Measurements from ENCODE around the gene NFILZ. TPM values are rescaled to one million over a fixed set of nuclear protein-coding genes. Genes with fewer than 3 reads are reported as not detected.
A peak's percentile ranks its signal among the peaks of the same experiment; 100 is the strongest.

Gene NFILZ
- total RNA-seq = not detected

GRCh38 chr19:8629996-8630683 is at the start of gene NFILZ:
TSS of gene NFILZ (plus strand) at chr19:8630633. CDS start at chr19:8676766, 46,133 bp downstream.
- ATAC-seq = no peak

- peak; percentile 73 for ATAC-seq
These were observed 49.6 kb upstream of the NFILZ start for GRCh38 chr19:8580710-8581281.

- no peak for ATAC-seq
These were observed 45.2 kb upstream of the NFILZ start for GRCh38 chr19:8584965-8585893.

GRCh38 chr19:8585894-8586750 is 44.3 kb upstream of the NFILZ start:
- peak; percentile 65 for ATAC-seq

- no peak for ATAC-seq
These were observed 41.2 kb upstream of the NFILZ start for GRCh38 chr19:8589177-8589714.

- peak; percentile 81 for ATAC-seq
These were observed 38.0 kb upstream of the NFILZ start for GRCh38 chr19:8592231-8593009.

GRCh38 chr19:8593931-8594330 is 36.5 kb upstream of the NFILZ start:
- no peak for ATAC-seq

GRCh38 chr19:8595651-8596050 is 34.8 kb upstream of the NFILZ start:
- ATAC-seq = no peak

GRCh38 chr19:8596168-8596567 is 34.3 kb upstream of the NFILZ start:
- ATAC-seq = no peak

GRCh38 chr19:8600064-8600463 is 30.4 kb upstream of the NFILZ start:
- no peak for ATAC-seq

GRCh38 chr19:8600816-8601215 is 29.6 kb upstream of the NFILZ start:
- ATAC-seq = no peak

- ATAC-seq = no peak
These were observed 28.6 kb upstream of the NFILZ start for GRCh38 chr19:8601796-8602195.

- ATAC-seq = no peak
These were observed 24.9 kb upstream of the NFILZ start for GRCh38 chr19:8605514-8605913.

- no peak for ATAC-seq
These were observed 23.0 kb upstream of the NFILZ start for GRCh38 chr19:8607386-8607785.

- ATAC-seq = peak; percentile 12
These were observed 21.5 kb upstream of the NFILZ start for GRCh38 chr19:8608941-8609278.

- ATAC-seq = peak; percentile 40
These were observed 21.0 kb upstream of the NFILZ start for GRCh38 chr19:8609279-8610040.

GRCh38 chr19:8610041-8610935 is 20.1 kb upstream of the NFILZ start, which contains the start of gene ADAMTS10:
TSS of gene ADAMTS10 (minus strand) at chr19:8610715. CDS start at chr19:8605710, 5,005 bp downstream.
- no peak for ATAC-seq

- ATAC-seq = no peak
These were observed 19.5 kb upstream of the NFILZ start for GRCh38 chr19:8610936-8611300.

- no peak for ATAC-seq
These were observed 19.0 kb upstream of the NFILZ start for GRCh38 chr19:8611391-8611876.
